Neural cell (in vitro differentiated cells): ENCODE measurements around the gene A2M. TPM values are rescaled to one million over a fixed set of nuclear protein-coding genes. Genes with fewer than 3 reads are reported as not detected.

Experiments used
- H2AFZ ChIP-seq: fragments of 200-600, 300-800 bp; sonication (generic), shearing (Covaris generic); 2 replicates; pipeline ENCODE4 v1.6.0; 2014; ENCODE audit warnings: low read depth, mild to moderate bottlenecking, antibody characterized with exemption, low read length, moderate library complexity
- H3F3A ChIP-seq: fragments of 200-600 bp; shearing (Covaris generic); 2 replicates; pipeline ENCODE4 v1.6.1; 2016; ENCODE audit warnings: mild to moderate bottlenecking, moderate library complexity, mixed read lengths, antibody characterized with exemption, low read length; ENCODE audit not compliant: insufficient read depth, poor library complexity, severe bottlenecking
- H3K27ac ChIP-seq: fragments of 200-600, 300-800 bp; sonication (generic), shearing (Covaris generic); 2 replicates; pipeline ENCODE4 v1.5.1; 2014; ENCODE audit warnings: mild to moderate bottlenecking, low read length, moderate library complexity
- H3K27me3 ChIP-seq: fragments of 300-800, 200-600 bp; sonication (generic), shearing (Covaris generic); 2 replicates; pipeline ENCODE4 v1.6.0; 2014; ENCODE audit warnings: mild to moderate bottlenecking, low read depth, low read length, moderate library complexity; ENCODE audit not compliant: insufficient read depth
- H3K36me3 ChIP-seq: fragments of 300-800, 200-600 bp; sonication (generic), shearing (Covaris generic); 2 replicates; pipeline ENCODE4 v1.5.1; 2014; ENCODE audit warnings: mild to moderate bottlenecking, antibody characterized with exemption, low read length, moderate library complexity; ENCODE audit not compliant: insufficient read depth
- H3K4me2 ChIP-seq: fragments of 300-800, 200-600 bp; sonication (generic), shearing (Covaris generic); 2 replicates; pipeline ENCODE4 v1.6.0; 2014; ENCODE audit warnings: mild to moderate bottlenecking, low read length
- H3K4me3 ChIP-seq: fragments of 300-800, 200-600 bp; sonication (generic), shearing (Covaris generic); 2 replicates; pipeline ENCODE4 v1.5.1; 2014; ENCODE audit warnings: mild to moderate bottlenecking, low read length, moderate library complexity
- H3K79me2 ChIP-seq: fragments of 200-600 bp; shearing (Covaris generic); replicated peaks from 2 replicates; pipeline ENCODE4 v1.6.0; 2014; ENCODE audit warnings: mild to moderate bottlenecking, low read length, moderate library complexity; ENCODE audit not compliant: insufficient read depth
- H3K9ac ChIP-seq: fragments of 300-800, 200-600 bp; sonication (generic), shearing (Covaris generic); 2 replicates; pipeline ENCODE4 v1.6.1; 2016; ENCODE audit warnings: mild to moderate bottlenecking, low read length, mixed read lengths
- H3K9me2 ChIP-seq: fragments of 200-600 bp; shearing (Covaris generic); 2 replicates; pipeline ENCODE4 v1.6.1; 2016; ENCODE audit warnings: mild to moderate bottlenecking, low read length, mixed read lengths; ENCODE audit not compliant: insufficient read depth
- H3K9me3 ChIP-seq: fragments of 200-600, 300-800 bp; sonication (generic), shearing (Covaris generic); 2 replicates; pipeline ENCODE4 v1.6.1; 2016; ENCODE audit warnings: mild to moderate bottlenecking, mixed run types, low read length, moderate library complexity, mixed read lengths
- H4K20me1 ChIP-seq: fragments of 200-600 bp; shearing (Covaris generic); 2 replicates; pipeline ENCODE4 v1.6.1; 2016; ENCODE audit warnings: mild to moderate bottlenecking, mixed run types; ENCODE audit not compliant: insufficient read depth
- EP300 ChIP-seq: fragments of 450-650 bp; conservative IDR thresholded peaks from 2 replicates; pipeline ENCODE4 v1.6.1; 2014; ENCODE audit warnings: antibody characterized with exemption, mild to moderate bottlenecking, moderate library complexity; ENCODE audit not compliant: poor library complexity, severe bottlenecking
- EZH2 ChIP-seq: fragments of 200-600, 300-800 bp; shearing (Covaris generic), sonication (generic); IDR thresholded peaks from 2 replicates; pipeline ENCODE4 v1.6.1; 2014; ENCODE audit warnings: antibody characterized with exemption, low read length, borderline replicate concordance, mild to moderate bottlenecking; ENCODE audit not compliant: insufficient read depth, poor library complexity, severe bottlenecking
- MXI1 ChIP-seq: fragments of 450-650 bp; conservative IDR thresholded peaks from 2 replicates; pipeline ENCODE4 v1.6.1; 2014; ENCODE audit warnings: antibody characterized with exemption, mild to moderate bottlenecking; ENCODE audit not compliant: poor library complexity, severe bottlenecking
- POLR2AphosphoS5 ChIP-seq: IDR thresholded peaks from 2 replicates; pipeline ENCODE4 v1.6.1; 2012
- RAD21 ChIP-seq: fragments of 450-650 bp; conservative IDR thresholded peaks from 2 replicates; pipeline ENCODE4 v1.6.1; 2014; ENCODE audit warnings: antibody characterized with exemption, mild to moderate bottlenecking, moderate library complexity
- SMC3 ChIP-seq: fragments of 450-650 bp; conservative IDR thresholded peaks from 2 replicates; pipeline ENCODE4 v1.6.1; 2014; ENCODE audit warnings: antibody characterized with exemption, mild to moderate bottlenecking, moderate library complexity; ENCODE audit not compliant: poor library complexity
- TAF1 ChIP-seq: IDR thresholded peaks from 2 replicates; pipeline ENCODE4 v1.6.1; 2012; ENCODE audit warnings: low read depth
- polyA plus RNA-seq: library from polyadenylated mRNA; depleted of rRNA; stranded (reverse); fragments of >200 nt; gene quantifications from 2 replicates; pipeline ENCODE4 v1.2.3, GENCODE V29; 2014
- TF ChIP-seq, protein P1 (sequence below): IDR thresholded peaks from 2 replicates; pipeline ENCODE4 v1.6.1; 2012; ENCODE audit warnings: borderline replicate concordance
- TF ChIP-seq, protein P2 (sequence below): fragments of 450-650 bp; IDR thresholded peaks from 2 replicates; pipeline ENCODE4 v1.5.1; 2014; ENCODE audit warnings: antibody characterized with exemption, mild to moderate bottlenecking, moderate library complexity; ENCODE audit not compliant: poor library complexity, severe bottlenecking

A2M gene
- polyA plus RNA-seq, 1 donor from 2014 or later, result 0.09 TPM

DNA sequence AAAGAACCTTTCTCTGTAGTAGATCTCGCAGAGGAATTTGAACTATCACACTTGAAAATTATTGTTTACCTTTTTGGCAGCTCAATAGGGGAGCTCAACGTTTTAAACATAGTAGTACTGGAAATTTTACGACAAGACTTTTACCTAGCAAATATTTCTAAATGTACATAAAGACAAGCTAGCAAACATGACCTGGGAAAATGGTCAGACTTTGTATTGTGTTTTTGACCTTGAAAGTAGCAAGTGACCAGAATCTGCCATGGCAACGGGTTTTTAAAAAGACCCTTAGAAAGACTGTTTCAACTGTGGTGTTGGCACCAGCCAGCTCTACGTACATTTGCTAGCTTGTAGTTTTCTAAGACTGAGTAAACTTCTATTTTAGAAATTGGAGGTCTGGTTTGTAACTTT lies 20.2 kb upstream of the A2M start (continued):
- TF ChIP-seq, protein P1, sequence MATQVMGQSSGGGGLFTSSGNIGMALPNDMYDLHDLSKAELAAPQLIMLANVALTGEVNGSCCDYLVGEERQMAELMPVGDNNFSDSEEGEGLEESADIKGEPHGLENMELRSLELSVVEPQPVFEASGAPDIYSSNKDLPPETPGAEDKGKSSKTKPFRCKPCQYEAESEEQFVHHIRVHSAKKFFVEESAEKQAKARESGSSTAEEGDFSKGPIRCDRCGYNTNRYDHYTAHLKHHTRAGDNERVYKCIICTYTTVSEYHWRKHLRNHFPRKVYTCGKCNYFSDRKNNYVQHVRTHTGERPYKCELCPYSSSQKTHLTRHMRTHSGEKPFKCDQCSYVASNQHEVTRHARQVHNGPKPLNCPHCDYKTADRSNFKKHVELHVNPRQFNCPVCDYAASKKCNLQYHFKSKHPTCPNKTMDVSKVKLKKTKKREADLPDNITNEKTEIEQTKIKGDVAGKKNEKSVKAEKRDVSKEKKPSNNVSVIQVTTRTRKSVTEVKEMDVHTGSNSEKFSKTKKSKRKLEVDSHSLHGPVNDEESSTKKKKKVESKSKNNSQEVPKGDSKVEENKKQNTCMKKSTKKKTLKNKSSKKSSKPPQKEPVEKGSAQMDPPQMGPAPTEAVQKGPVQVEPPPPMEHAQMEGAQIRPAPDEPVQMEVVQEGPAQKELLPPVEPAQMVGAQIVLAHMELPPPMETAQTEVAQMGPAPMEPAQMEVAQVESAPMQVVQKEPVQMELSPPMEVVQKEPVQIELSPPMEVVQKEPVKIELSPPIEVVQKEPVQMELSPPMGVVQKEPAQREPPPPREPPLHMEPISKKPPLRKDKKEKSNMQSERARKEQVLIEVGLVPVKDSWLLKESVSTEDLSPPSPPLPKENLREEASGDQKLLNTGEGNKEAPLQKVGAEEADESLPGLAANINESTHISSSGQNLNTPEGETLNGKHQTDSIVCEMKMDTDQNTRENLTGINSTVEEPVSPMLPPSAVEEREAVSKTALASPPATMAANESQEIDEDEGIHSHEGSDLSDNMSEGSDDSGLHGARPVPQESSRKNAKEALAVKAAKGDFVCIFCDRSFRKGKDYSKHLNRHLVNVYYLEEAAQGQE, result no peak
- no peak for TF ChIP-seq RAD21

- Histone ChIP-seq H3K79me2 (no peaks in the 10 kb centered on the region), H3K9me3 (no peaks in the 10 kb centered on the region), H3K27ac (no peak overlapping the region), H3K36me3 (no peaks in the 10 kb centered on the region), H2AFZ (no peak overlapping the region), H3K27me3 (no peaks in the 10 kb centered on the region), H3K9me2 (no peaks in the 10 kb centered on the region), H3K9ac (no peak overlapping the region), H4K20me1 (no peaks in the 10 kb centered on the region), H3K4me3 (no peak overlapping the region), H3K4me2 (no peak overlapping the region), H3F3A (no peaks in the 10 kb centered on the region)
- TF ChIP-seq, protein P1, result no peak
- TF ChIP-seq RAD21, result no peak
- TF ChIP-seq EP300, result no peak
- TF ChIP-seq, protein P2, sequence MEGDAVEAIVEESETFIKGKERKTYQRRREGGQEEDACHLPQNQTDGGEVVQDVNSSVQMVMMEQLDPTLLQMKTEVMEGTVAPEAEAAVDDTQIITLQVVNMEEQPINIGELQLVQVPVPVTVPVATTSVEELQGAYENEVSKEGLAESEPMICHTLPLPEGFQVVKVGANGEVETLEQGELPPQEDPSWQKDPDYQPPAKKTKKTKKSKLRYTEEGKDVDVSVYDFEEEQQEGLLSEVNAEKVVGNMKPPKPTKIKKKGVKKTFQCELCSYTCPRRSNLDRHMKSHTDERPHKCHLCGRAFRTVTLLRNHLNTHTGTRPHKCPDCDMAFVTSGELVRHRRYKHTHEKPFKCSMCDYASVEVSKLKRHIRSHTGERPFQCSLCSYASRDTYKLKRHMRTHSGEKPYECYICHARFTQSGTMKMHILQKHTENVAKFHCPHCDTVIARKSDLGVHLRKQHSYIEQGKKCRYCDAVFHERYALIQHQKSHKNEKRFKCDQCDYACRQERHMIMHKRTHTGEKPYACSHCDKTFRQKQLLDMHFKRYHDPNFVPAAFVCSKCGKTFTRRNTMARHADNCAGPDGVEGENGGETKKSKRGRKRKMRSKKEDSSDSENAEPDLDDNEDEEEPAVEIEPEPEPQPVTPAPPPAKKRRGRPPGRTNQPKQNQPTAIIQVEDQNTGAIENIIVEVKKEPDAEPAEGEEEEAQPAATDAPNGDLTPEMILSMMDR, result no peak
- TF ChIP-seq SMC3, result no peak
- TF ChIP-seq EZH2, result no peak
- TF ChIP-seq MXI1, result no peak
- no peak for TF ChIP-seq POLR2AphosphoS5
- TF ChIP-seq TAF1, result no peak
These were observed 19.4 kb upstream of the A2M start for GRCh38 chr12:9134981-9135628.
